Stimulated activated naive CD4-positive, alpha-beta T cell treated with Interleukin-2 at 50 U/mL for 16 hours (primary cell): ENCODE measurements around the gene LIN9.
A peak's percentile ranks its signal among the peaks of the same experiment; 100 is the strongest.
"Not testable (repeated sequence)": the region's sequence is repeated elsewhere in the genome, so short reads cannot be mapped to it uniquely, and the experiment has no call there.

Source experiments
- DNase-seq: peaks from one replicate; lab custom pipeline; 2025; lab: John Stamatoyannopoulos, UW

LIN9 gene

DNA sequence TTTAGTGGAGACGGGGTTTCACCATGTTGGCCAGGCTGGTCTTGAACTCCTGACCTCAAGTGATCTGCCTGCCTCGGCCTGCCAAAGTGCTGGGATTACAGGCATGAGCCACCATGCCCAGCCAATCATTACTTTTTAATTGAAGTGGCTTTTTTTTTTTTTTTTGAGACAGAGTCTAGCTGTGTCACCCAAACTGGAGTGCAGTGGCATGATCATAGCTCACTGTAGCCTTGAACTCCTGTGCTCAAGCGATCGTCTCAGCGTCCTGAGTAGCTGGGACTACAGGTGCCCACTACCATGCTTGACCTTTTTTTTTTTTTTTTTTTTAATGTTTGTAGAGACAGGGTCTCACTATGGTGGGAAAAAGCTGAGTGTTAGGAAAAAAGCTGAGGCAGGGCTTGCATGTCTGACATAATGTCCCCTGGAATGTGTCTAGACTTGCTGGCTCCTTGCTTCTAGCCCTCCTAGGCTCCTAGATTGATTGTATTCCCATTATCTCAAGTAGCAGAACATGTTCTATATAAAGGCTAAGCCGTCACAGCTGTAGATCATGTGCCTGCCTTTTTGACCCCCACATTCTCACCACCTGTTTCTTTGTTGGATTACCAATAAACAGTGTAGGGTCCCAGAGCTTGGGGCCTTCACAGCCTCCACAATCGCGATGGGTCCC lies 36.6 kb downstream of the LIN9 start:
- DNase-seq: not testable (repeated sequence)

DNA sequence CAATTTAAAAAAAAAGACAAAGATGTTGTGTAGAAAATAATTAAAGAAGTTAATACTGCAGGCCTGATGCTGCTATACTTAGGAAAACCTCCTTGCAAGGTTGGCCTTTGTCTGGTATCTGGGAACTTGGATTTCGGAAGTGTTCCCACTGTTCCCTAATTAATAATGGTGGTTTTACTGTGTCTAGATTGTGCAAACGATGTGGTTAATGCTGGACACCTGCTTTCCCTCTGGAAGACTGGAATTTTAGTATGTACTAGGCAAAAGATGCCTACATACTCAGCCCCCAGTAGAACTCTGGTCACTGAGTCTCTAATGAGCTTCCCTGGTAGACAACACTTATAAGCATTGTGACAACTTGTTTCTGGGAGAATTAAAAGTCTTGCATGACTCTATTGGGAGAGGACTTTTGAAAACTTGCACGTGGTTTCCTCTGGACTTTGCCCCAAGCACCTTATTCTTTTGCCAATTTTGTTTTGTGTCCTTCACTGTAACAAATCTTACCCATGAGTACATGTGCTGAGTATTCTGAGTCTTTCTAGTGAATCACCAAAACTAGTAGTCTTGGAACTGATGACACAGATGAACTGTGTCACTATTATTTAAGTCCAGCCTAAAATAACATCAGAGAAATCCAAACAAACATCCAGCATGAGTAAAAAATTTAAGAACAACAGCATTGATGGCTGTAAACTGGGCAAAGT lies 40.4 kb downstream of the LIN9 start:
- DNase-seq: no peak

DNA sequence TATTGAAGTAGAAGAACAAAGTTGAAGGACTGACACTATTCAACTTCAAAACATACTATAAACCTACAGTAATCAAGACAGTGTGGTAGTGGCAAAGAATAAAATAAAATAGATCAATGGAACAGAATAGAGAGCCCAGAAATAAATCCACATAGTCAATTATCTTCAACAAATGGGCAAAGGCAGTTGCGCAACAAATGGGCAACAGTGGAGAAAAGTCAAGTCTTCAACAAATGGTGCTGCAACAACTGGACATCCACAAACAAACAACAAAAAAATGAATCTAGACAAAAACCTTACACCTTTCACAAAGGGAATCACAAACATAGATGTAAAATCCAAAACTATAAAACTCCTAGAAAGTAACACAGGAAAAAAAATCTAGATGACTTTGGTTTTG lies 47.1 kb downstream of the LIN9 start:
- DNase-seq: no peak

DNA sequence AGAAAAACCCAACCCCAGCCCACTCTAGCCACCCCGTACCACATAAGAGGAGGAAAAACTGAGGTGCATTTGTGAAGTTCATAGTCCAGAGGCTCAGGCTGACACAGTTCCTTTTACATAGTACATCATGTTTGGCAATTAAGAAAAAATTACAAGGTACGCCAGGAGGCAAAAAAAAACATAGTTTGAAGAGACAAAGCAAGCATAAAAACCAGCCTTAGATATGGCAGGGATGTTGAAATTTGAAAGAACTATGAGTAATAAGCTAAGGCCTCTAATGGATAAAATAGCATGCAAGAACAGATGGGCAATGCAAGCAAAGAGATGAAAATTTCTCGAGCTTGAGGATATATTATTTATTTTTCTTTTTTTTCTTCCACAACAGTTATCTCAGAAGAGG lies 53.6 kb downstream of the LIN9 start:
- no peak for DNase-seq

DNA sequence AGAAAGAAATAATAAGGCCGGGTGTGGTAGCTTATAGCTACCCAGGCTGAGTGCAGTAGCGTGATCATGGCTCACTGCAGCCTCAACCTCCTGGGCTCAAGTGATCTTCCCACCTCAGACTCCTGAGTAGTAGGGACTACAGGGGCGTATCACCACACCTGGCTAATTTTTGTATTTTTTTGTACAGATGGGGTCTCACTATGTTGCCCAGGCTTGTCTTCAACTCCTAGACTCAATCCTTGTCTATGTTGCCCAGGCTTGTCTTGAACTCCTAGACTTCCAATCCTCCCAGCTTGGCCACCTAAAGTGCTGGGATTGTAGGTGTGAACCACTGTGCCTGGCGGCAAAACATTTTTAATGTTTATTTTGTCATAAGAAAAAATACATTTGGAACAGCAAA lies 55.0 kb downstream of the LIN9 start:
- no peak for DNase-seq

DNA sequence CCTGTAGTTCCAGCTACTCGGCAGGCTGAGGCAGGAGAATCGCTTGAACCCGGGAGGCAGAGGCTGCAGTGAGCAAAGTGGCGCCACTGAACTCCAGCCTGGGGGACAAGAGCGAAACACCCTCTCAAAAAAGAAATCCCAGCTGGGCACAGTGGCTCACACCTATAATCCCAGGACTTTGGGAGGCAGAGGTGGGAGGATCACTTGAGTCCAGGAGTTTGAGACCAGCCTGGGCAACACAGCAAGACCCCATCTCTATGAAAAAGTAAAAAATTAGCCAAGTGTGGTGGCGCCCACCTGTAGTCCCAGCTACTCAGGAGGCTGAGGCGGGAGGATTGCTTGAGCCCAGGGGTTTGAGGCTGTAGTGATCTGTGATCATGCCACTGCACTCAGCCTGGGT lies 56.1 kb downstream of the LIN9 start:
- not testable (repeated sequence) for DNase-seq

DNA sequence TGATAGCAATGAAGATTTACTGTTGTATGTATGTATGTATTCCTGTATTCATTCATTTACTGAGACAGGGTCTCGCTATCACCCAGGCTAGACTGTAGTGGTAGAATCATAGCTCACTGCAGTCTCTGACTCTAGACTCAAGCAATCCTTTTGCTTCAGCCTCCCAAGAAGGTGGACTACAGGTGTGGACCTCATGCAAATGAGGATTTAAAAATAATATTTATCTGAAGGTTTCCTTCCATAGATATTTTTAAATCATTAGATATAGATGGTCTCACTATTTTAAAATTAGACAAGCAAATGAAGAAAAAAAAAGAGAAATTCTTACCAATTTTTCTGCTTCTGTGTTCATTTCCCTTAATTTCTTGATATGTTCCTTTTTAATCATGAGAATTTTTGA lies 58.5 kb downstream of the LIN9 start:
- no peak for DNase-seq

DNA sequence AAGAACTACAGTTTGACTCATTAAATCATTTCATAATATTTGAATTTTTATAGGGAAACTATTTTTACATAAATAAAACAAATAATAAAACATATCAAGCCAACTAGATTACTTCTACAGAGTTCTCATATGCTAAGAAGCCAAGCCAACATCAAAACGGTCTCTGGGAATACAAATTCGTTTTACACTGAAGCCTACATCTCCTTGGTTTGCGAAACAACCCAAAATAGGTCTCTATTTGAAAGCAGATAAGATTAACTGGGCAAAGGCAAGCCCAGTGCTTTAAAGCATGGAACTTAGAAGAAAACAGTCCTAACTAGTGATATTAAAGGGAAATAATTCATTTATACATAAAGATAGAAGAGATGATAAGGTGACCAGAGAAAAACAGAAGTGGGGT lies 60.2 kb downstream of the LIN9 start:
- no peak for DNase-seq

DNA sequence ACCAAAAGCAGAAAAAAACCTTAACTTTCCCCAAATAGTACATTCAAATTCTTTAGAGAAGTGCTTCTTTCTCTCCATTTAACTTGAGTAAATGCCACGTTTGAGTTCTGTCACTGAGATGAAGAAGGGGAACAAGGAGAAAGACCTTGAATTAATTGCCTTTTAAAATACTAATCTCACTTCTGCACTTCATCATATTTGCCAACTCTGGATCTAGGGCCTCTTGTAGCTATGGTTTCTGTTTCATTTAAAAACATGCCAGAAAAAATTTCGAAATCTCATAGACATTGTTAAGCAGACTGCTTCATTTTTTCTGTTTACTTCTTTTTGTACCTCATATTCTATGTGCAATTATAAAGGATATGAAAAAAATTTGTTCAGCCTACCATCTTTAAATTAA lies 60.9 kb downstream of the LIN9 start:
- DNase-seq: no peak

DNA sequence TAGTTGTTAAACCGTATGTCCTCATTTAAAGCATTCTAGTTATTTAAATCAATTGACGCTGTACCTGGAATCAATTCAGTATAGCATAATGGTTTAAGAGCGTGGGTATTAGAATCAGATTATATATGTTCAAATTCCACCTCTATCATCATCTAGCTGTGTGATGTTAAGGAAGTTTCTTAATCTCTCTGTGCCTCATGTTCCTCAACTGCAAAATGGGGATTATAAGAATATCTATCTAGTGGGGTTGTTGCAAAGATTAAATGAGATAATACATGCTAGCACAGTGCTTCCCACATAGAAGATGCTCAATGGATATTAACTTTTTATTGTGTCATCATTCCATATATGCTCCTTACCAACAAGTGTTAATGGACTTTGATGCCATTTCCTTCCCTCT lies 69.5 kb downstream of the LIN9 start:
- no peak for DNase-seq

DNA sequence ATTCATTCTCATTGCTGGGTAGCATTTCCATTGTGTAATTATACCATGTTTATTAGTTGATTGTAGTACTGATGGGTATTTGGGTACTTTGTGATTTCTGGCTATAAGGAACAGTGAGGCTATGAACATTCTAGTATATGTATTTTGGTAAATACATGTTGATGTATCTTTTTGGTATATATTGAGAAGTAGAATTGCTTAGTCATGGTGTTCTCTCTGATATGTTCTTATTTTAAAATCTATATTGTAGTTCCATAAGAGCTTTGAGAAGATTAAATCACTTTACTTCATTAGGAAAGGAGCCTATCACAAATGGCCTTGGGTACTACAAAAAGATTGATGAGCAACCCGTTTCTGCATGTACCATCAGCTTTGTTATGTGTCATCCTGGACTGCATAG lies 72.1 kb downstream of the LIN9 start:
- no peak for DNase-seq

DNA sequence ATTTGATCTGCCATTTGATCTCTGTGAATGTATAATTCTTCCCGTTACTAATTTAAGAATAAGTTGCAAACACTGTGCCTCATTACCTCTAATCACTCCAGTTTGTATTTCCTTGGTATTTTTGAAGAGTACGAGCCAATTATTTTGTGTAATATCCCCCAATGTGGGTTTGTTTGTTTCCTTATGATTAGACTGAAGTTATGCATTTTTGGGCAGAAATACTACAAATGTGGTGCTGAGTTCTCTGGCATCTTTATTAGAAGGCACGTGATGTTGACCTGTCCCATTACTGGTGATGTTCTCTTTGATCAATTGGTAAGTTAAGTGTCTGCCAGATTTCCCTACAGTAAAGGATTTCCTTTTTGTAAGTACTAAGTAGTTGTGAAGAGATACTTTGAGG lies 75.2 kb downstream of the LIN9 start:
- DNase-seq: no peak

DNA sequence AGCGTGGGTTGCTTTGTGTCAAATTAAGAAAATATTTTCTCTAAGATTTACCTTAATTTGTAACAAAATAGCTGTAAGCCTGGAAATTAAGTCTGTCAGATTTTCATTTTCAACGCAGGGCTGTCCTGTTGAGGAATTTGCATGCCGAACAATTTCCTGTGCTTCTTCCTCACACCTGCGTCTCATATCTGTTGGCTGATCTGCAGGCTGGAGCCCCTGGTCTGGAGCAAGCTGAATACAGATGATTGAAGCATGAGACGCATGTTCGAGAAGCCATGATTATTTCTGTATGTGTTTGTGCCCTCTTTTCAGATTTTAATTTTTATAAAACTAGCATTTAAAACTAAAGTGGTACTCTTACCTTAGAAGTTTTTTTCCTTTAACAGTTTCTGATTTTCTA lies 75.7 kb downstream of the LIN9 start:
- no peak for DNase-seq

DNA sequence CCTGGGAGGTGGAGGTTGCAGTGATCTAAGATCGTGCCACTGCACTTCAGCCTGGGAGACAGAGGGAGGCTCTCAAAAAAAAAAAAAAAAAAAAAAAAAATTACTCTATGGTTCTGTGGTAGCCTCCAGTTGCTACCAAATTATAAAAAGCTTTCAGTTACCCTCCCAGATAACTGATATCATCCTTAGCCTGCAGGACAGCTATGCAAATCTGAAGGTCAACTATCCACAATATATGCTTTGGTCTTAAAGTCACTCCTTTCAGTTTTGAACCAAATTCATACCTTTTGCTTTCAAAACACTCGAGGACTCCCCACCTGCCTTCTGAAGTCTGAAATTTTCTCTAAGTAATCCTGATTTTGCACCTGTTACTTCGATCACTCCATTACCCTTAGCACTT lies 82.4 kb downstream of the LIN9 start:
- no peak for DNase-seq

DNA sequence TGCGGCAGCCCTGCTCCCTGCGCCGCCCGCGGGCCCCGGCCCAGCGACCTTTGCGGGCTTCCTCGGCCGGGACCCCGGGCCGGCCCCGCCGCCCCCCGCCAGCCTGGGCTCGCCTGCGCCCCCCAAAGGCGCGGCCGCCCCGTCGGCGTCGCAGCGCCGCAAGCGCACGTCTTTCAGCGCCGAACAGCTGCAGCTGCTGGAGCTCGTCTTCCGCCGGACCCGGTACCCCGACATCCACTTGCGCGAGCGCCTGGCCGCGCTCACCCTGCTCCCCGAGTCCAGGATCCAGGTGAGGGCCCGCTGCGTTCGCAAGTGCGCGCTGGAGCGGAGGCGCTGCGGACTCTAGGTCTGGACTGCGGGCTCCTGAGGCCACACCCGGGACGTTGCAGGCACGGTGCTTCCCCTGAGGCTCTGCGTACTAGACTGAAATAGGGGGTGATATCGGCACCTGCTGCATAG lies 85.1 kb downstream of the LIN9 start:
- DNase-seq: peak; percentile 6

DNA sequence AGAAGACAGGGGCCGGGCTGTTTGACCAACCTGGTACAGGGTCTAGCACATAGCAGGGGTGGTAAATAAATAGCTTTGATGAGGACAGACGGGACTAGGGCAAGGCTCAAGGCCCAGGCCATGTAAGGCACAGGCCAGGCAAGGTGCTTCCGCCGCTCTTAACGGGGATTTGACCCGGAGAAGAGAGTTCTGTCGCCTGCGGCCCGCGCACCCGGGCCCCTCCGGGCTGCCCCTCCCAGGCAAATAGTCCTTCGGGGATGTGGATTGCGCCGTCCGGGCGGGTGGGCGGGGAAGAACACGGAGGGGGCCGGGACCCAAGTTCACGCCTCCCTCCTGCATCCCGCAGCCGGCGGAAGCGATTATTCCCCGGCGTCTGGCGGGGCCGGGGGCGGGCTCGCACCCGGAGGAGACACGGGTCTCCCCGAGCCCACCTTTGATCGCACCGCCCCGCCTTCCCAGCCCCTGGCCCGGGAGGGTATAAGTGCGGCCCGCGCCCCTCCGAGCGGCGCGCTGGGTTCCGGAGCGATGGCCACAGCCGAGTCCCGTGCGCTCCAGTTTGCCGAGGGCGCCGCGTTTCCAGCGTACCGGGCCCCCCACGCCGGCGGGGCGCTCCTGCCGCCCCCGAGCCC lies 85.7 kb downstream of the LIN9 start, which contains the start of gene MIXL1:
Gene MIXL1, plus strand, starts transcription at position 508 of the 629 bp plus-strand sequence. Its CDS starts 18 bp downstream, at position 526.
- no peak for DNase-seq

DNA sequence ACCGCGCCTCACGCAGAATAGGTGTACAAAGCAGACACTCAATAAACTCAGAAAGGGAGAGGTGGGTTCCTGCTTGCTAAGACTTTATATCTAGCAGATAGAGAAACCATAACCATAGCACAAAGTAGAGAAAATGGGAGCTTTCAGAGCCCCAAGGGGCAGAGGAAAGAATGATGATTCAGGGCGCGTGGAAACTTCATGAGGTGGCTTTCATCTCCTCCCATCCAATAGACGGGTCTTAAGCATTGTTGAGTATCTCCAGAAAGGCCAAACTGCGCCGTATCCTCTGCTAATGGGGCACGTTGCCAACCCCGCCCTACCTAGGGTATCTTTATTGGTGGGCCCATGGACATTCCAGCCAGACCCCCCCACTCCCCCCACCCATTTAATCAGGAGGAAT lies 86.3 kb downstream of the LIN9 start:
- no peak for DNase-seq

DNA sequence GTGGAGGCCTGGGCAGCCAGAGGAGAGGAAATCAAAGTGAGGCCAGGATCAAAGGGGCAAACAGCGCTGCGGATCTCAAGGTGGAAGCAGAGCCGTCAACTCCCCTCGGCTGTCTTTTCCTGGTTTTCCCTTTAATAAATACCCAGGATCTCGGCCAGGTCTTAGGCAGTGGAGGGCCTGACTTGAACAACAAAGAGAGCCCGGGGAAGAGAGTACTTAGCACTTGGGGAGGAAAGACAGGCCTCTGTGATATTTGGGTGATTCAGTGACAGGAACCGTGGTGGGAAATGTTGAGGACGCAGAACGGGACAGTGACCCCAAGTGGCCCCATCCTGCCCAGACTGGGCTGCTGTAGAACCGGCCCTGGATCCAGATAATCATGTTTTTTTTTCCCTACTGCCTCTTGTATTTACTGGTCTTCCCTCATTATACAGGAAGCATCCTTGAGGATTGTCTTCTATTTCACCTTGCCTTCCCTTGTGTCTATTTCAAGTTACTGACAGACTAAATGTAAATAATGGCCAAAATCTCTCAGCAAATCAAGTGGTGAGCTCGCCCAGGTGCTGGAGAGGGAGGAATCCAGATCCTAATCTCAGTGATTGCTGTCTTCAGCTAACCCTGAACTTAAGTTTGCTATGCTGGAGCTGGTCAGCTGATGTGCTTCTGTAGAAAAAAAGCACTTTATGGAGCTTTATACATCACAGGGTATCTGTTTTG lies 88.3 kb downstream of the LIN9 start:
- DNase-seq: no peak

DNA sequence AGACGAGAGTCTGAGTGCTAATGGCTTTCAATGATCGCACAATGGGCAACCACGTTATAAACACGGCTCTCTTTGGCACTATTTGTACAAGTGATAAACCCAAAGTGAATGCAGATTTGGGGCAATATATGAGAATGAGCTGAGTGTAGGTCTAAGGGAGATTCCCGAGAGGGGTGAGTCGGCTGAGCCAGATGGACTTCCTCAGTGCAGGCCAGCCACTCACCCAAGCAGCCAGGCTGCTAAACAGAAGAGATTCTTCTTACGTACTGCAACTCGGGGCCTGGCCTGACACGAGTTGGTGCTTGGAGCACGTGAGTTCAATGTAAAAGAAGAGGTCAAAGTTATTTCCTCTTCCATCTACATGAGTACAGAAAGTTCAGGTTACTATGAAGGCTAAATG lies 91.7 kb downstream of the LIN9 start:
- no peak for DNase-seq

DNA sequence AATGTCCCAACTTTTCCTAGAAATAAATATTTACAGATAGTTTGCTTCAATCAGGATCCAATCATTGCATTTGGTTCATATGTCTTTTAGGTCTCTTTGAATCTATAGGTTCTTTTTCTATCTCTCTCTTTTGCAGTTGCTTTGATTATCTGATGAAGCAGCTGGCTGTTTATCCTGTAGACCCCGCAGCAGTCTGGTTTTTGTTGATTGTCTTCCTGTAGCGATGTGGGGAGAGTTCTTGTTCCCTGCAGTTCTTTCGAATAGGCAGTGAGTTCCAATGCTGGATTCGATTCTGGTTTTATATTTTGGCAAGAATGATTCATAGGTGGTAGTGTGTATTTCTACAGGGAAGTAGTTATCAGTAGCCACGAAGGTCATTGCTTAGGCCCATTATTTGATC lies 92.9 kb downstream of the LIN9 start:
- DNase-seq: no peak

DNA sequence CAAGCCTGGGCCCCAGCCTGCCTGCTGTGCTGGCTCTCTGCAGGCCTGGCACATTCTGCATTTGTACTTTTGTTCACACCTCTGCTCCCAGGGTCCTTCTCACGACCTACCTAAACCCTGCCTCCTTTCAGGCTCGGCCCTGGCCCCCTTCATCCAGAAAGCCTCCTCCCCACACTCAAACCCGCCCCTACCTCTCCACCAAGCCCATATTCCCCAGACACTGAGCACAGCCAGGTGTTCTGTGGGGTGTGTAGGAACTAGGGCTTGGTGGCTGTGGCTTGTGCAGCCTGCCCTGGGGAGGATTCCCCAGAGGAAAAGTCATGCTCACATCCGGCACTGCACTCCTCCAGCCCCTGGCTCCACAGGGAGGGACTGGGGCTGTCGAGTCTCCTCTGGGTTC lies 93.7 kb downstream of the LIN9 start:
- no peak for DNase-seq

DNA sequence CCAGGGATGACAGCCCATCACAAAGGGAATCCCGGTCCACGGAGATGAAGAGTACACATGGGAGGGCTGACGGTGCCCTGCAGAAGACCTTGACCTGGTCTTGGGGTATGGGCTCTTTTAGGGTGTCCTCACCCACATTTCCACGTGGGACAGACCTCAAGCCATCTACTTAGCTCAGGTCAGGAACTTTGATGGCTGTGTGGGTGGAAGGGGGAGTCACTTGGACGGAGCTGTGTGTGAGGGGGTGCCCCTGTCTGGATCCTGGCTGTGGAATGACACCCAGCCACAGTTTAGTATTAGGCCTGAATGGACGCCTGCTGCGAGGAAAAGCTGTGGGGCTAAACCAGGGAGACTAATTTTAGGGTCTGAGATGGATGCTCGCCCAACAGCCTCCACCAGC lies 96.4 kb downstream of the LIN9 start:
- DNase-seq: no peak
